HepG2 (cell line): Measurements from ENCODE around the gene LPCAT4. TPM values are rescaled to one million over a fixed set of nuclear protein-coding genes. Genes with fewer than 3 reads are reported as not detected.

Experiments
- CBX2 ChIP-seq, 2 experiments: fragments of 200-600 bp in 1 of 2; sonication (generic); formaldehyde crosslinking in 1 of 2; IDR thresholded peaks; 2 replicates each; pipeline versions ENCODE4 v1.7.0 to v1.8.1; 2018 to 2022; ENCODE audit warnings: low read depth in 2 of 2, low read length in 1 of 2, mild to moderate bottlenecking in 1 of 2, missing genetic modification reagents in 1 of 2
- CC2D1A ChIP-seq: sonication (generic); formaldehyde crosslinking; IDR thresholded peaks from 2 replicates; pipeline ENCODE4 v1.8.1; 2023; ENCODE audit warnings: mild to moderate bottlenecking, missing genetic modification reagents
- IRF2 ChIP-seq: IDR thresholded peaks from 2 replicates; pipeline ENCODE4 v1.6.1; 2018; ENCODE audit warnings: missing genetic modification reagents, missing compliant biosample characterization
- KLF13 ChIP-seq: sonication (generic); formaldehyde crosslinking; IDR thresholded peaks from 2 replicates; pipeline ENCODE4 v1.4.0; 2020; ENCODE audit warnings: mild to moderate bottlenecking, missing genetic modification reagents
- MYPOP ChIP-seq: sonication (generic); formaldehyde crosslinking; IDR thresholded peaks from 2 replicates; pipeline ENCODE4 v1.8.1; 2023; ENCODE audit warnings: mild to moderate bottlenecking, moderate library complexity, missing genetic modification reagents
- POLR2G ChIP-seq: fragments of 200-400 bp; formaldehyde crosslinking; IDR thresholded peaks from 2 replicates; pipeline ENCODE4 v1.6.1; 2018; ENCODE audit warnings: mild to moderate bottlenecking, low read depth, low read length, moderate library complexity
- PTBP1 ChIP-seq: fragments of 200-400 bp; formaldehyde crosslinking; IDR thresholded peaks from 2 replicates; pipeline ENCODE4 v1.6.1; 2018; ENCODE audit warnings: low read length, low read depth; ENCODE audit not compliant: poor library complexity, severe bottlenecking
- RXRB ChIP-seq: IDR thresholded peaks from 2 replicates; pipeline ENCODE4 v1.6.1; 2016; ENCODE audit warnings: borderline replicate concordance, missing genetic modification reagents, missing compliant biosample characterization
- SMYD3 ChIP-seq: sonication (generic); formaldehyde crosslinking; IDR thresholded peaks from 2 replicates; pipeline ENCODE4 v1.8.1; 2023; ENCODE audit warnings: mild to moderate bottlenecking, missing genetic modification reagents
- SYNCRIP ChIP-seq: fragments of 200-400 bp; formaldehyde crosslinking; IDR thresholded peaks from 2 replicates; pipeline ENCODE4 v1.6.1; 2018; ENCODE audit warnings: mild to moderate bottlenecking, low read depth, low read length; ENCODE audit not compliant: insufficient read depth
- XRCC5 ChIP-seq: fragments of 200-400 bp; formaldehyde crosslinking; optimal IDR thresholded peaks from 2 replicates; pipeline ENCODE3; 2017; ENCODE audit warnings: mild to moderate bottlenecking, low read length
- ZFP91 ChIP-seq: sonication (generic); formaldehyde crosslinking; IDR thresholded peaks from 2 replicates; pipeline ENCODE4 v1.9.0; 2022; ENCODE audit warnings: missing genetic modification reagents, mild to moderate bottlenecking, borderline replicate concordance
- ZFX ChIP-seq: sonication (generic); formaldehyde crosslinking; IDR thresholded peaks from 2 replicates; pipeline ENCODE4 v1.4.0; 2020; ENCODE audit warnings: mild to moderate bottlenecking, low read depth, missing genetic modification reagents, moderate library complexity
- ZMYM4 ChIP-seq: sonication (generic); formaldehyde crosslinking; IDR thresholded peaks from 2 replicates; pipeline ENCODE4 v1.8.1; 2023; ENCODE audit warnings: mild to moderate bottlenecking, missing genetic modification reagents
- ZNF138 ChIP-seq: sonication (generic); formaldehyde crosslinking; IDR thresholded peaks from 2 replicates; pipeline ENCODE4 v1.5.0; 2020; ENCODE audit warnings: mild to moderate bottlenecking, low read depth, missing genetic modification reagents
- ZNF317 ChIP-seq: sonication (generic); formaldehyde crosslinking; IDR thresholded peaks from 2 replicates; pipeline ENCODE4 v1.5.0; 2020; ENCODE audit warnings: mild to moderate bottlenecking, missing genetic modification reagents
- ZNF570 ChIP-seq: sonication (generic); formaldehyde crosslinking; IDR thresholded peaks from 2 replicates; pipeline ENCODE4 v1.4.0; 2020; ENCODE audit warnings: mild to moderate bottlenecking, missing genetic modification reagents, borderline replicate concordance
- ZNF670 ChIP-seq: sonication (generic); formaldehyde crosslinking; IDR thresholded peaks from 2 replicates; pipeline ENCODE4 v1.8.0; 2022; ENCODE audit warnings: mild to moderate bottlenecking, missing genetic modification reagents, borderline replicate concordance
- ZNF75D ChIP-seq: sonication (generic); formaldehyde crosslinking; IDR thresholded peaks from 2 replicates; pipeline ENCODE4 v1.8.1; 2023; ENCODE audit warnings: missing genetic modification reagents, mild to moderate bottlenecking, borderline replicate concordance
- ZNF790 ChIP-seq: sonication (generic); formaldehyde crosslinking; IDR thresholded peaks from 2 replicates; pipeline ENCODE4 v1.8.0; 2022; ENCODE audit warnings: missing genetic modification reagents, mild to moderate bottlenecking, borderline replicate concordance
- polyA plus RNA-seq, 8 experiments: library from polyadenylated mRNA; depleted of rRNA in 3 of 8; stranded (reverse) in 7 of 8; unstranded in 1 of 8; fragments of >200 nt; fragmentation: Illumina TruSeq in 4 of 8; extraction: Trizol in 4 of 8; gene quantifications; 2 replicates each; pipeline versions ENCODE4 v1.2.1 to v1.2.3, GENCODE V29; 2011 to 2016; ENCODE audit warnings: low read depth in 4 of 8, missing spikeins in 1 of 8, mixed read lengths in 1 of 8; ENCODE audit not compliant: insufficient read depth in 1 of 8
- total RNA-seq, 5 experiments: library from RNA; depleted of rRNA; stranded (reverse); fragments of >200 nt; fragmentation: Illumina TruSeq; extraction: Trizol; gene quantifications; 2 replicates each; pipeline ENCODE4 v1.2.3, GENCODE V29; 2016; ENCODE audit warnings: low read depth in 1 of 5
- TF ChIP-seq, protein P1 (sequence below): sonication (generic); formaldehyde crosslinking; IDR thresholded peaks from 2 replicates; pipeline ENCODE4 v1.4.0; 2020; ENCODE audit warnings: low read depth, mild to moderate bottlenecking, missing genetic modification reagents
- TF ChIP-seq, protein P2 (sequence below): sonication (generic); formaldehyde crosslinking; IDR thresholded peaks from 2 replicates; pipeline ENCODE4 v1.8.1; 2023; ENCODE audit warnings: mild to moderate bottlenecking, missing genetic modification reagents

LPCAT4 gene
- total and polyA plus RNA-seq, 2 of the 13 experiments (the other 11 are each of a cell fraction or from before 2014, with no cell fraction given): 8.1 to 57.1 TPM

DNA sequence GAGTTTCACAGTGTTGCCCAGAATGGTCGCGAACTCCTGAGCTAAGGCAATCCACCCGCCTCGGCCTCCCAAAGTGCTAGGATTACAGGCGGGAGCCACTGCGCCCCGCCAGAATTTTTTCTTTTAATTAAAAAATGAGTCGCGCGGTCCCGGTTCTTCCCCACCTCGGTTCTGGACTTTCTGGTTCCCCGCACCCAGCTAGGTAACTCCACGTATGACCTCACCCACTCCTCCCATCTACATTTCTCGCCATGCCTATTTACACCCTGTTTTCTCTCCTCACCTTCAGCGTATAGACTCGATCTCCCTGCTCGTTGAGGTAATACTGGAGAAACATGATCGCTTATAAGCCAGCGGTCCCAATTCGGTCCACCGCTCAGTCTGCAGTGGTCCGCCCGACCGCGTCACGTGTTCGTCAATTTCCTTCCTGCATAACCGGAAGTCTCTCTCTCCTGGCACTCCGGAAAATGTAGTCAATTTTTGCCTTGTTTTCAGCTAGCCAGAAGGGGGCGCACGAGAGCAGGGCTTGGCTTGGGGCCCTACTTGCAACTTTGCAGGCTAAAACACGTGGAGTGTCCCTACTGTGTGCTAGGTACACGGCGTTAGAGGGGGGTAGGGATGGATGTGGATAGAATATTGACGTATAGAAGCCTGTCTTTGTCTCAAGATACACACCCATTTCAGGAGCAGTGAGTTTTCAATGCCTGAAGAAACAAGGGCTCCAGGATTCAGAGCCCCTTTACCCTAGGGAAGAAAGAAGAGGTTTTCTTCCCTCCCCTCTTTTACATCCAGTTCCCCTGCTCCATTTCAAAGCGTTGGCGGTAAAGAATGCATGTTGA is 24.0 kb downstream of the LPCAT4 start, which contains the start of the genes NOP10 and NUTM1 (continued):
- TF ChIP-seq, protein P1, sequence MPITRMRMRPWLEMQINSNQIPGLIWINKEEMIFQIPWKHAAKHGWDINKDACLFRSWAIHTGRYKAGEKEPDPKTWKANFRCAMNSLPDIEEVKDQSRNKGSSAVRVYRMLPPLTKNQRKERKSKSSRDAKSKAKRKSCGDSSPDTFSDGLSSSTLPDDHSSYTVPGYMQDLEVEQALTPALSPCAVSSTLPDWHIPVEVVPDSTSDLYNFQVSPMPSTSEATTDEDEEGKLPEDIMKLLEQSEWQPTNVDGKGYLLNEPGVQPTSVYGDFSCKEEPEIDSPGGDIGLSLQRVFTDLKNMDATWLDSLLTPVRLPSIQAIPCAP (CRISPR knock-in tag): no peak
- TF ChIP-seq ZNF670 (CRISPR knock-in tag) (0 out of 2 replicates have a peak, but pooled peaks have one; percentile 17), POLR2G (peak; percentile 97), ZNF570 (CRISPR knock-in tag) (no peak), RXRB (CRISPR knock-in tag) (peak; percentile 71; the same call in 1 of the 2 replicates), KLF13 (CRISPR knock-in tag) (no peak), CC2D1A (CRISPR knock-in tag) (no peak), ZNF75D (CRISPR knock-in tag) (no peak), SMYD3 (CRISPR knock-in tag) (peak; percentile 64; the same call in 1 of the 2 replicates), ZNF790 (CRISPR knock-in tag) (no peak), ZFP91 (CRISPR knock-in tag) (peak; percentile 55), XRCC5 (peak; percentile 95), MYPOP (no peak), SYNCRIP (no peak), PTBP1 (no peak), IRF2 (CRISPR knock-in tag) (peak; percentile 85), CBX2 (IDR thresholded peaks at IDR 0.05; ENCODE audit: low read depth, low read length) (no peak), CBX2 (CRISPR knock-in tag; IDR thresholded peaks at IDR 0.05; ENCODE audit: low read depth) (0 out of 2 replicates have a peak, but pooled peaks have one; percentile 20), ZMYM4 (peak; percentile 91), ZNF138 (no peak), ZFX (peak; percentile 77; the same call in 1 of the 2 replicates), ZNF317 (CRISPR knock-in tag) (peak; percentile 77; the same call in 1 of the 2 replicates)
- TF ChIP-seq, protein P2, sequence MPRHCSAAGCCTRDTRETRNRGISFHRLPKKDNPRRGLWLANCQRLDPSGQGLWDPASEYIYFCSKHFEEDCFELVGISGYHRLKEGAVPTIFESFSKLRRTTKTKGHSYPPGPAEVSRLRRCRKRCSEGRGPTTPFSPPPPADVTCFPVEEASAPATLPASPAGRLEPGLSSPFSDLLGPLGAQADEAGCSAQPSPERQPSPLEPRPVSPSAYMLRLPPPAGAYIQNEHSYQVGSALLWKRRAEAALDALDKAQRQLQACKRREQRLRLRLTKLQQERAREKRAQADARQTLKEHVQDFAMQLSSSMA (CRISPR knock-in tag): no peak
